ENCODE measurements around the gene AKAP6.

The AKAP6 gene

DNA sequence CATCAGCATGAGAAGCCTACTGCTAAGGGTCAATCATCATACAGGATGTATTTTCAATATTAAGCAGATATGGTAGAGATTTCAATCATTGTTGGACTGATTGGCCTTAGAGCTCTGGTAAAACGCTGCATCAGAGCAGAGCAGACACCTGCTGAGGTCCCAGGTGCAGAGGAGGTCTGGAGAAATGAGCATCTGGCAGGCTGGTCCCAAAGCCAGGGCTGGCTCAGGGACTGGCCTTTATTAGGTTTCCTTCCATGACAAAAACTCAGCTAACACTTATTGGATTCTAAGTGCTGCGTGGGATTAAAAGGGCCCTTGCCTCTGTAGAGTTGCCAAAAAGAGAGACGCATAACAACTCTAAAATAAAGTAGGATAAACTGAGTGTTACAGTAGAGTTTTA is 29.7 kb downstream of the AKAP6 start:
- TF ChIP-seq, protein P1, sequence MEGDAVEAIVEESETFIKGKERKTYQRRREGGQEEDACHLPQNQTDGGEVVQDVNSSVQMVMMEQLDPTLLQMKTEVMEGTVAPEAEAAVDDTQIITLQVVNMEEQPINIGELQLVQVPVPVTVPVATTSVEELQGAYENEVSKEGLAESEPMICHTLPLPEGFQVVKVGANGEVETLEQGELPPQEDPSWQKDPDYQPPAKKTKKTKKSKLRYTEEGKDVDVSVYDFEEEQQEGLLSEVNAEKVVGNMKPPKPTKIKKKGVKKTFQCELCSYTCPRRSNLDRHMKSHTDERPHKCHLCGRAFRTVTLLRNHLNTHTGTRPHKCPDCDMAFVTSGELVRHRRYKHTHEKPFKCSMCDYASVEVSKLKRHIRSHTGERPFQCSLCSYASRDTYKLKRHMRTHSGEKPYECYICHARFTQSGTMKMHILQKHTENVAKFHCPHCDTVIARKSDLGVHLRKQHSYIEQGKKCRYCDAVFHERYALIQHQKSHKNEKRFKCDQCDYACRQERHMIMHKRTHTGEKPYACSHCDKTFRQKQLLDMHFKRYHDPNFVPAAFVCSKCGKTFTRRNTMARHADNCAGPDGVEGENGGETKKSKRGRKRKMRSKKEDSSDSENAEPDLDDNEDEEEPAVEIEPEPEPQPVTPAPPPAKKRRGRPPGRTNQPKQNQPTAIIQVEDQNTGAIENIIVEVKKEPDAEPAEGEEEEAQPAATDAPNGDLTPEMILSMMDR (IDR thresholded peaks at IDR 0.05; ENCODE audit: low read depth, low read length, missing control alignments): no peak
- no peak overlapping the region for H3K4me3 ChIP-seq (ENCODE audit: low read depth, low read length)
- DNase-seq (ENCODE audit: low read depth): no peak

DNA sequence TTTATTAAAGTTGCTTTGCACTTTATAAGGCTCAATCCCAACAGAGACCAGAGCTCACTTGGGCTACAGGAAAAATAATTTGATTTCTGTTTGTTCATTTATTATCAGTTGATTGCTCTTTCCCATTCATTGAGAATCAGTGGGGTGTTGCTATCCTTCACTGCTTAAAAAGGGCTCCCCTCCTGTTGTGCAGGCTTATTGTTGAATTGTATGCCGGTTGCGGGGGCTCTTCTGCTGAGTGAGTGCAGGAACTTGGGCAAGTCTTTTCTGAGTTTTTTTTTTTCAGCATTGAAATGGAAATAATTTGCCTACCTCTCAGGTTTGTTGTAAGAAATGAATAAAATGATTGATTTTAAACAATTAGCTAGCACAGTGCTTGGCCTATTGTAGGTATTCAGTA is 32.6 kb downstream of the AKAP6 start:
- no peak overlapping the region for H3K4me3 ChIP-seq (ENCODE audit: low read depth, low read length)
- TF ChIP-seq, protein P1 (IDR thresholded peaks at IDR 0.05; ENCODE audit: low read depth, low read length, missing control alignments): no peak
- no peak for DNase-seq (ENCODE audit: low read depth)

DNA sequence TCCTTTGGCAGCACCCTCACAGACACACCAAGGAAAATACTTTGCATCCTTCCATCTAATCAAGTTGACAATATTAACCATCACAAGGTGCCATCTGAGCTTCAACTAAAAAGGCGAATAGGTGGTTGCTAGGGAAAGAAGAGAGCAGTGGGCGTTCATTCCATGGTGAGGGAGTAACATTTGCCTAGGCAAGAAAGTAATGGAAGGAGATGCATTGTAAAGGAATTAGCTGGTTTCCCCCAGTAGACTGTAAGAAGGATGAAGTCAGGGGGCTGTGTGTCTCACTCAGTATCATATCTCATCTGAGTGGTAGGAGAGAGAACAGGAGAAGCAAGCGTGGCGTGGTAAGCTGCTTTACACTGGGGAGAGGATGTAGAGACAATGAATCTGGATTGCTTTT is 34.7 kb downstream of the AKAP6 start:
- DNase-seq (ENCODE audit: low read depth): no peak
- TF ChIP-seq, protein P1 (IDR thresholded peaks at IDR 0.05; ENCODE audit: low read depth, low read length, missing control alignments): no peak
- H3K4me3 ChIP-seq (ENCODE audit: low read depth, low read length): no peak overlapping the region

DNA sequence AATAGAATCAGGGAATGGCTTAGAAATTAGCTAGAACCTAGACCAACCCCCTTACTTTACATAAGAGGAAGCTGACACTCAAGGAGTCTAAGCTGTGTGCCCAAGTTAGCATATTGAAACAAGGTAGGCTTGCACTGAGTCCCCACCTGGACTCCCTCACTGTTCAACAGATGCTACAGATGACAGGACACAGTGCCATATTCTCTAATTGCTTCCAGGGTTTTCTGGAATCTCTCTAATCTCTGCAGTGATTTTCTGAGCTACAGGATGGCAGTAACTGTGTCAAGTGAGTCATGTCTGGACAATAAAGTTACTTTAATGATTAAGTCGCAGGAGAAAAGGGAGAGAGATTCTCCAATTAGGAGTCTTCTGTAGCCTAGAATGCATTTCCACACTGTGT is 35.8 kb downstream of the AKAP6 start:
- H3K4me3 ChIP-seq (ENCODE audit: low read depth, low read length): no peak overlapping the region
- DNase-seq (ENCODE audit: low read depth): no peak
- TF ChIP-seq, protein P1 (IDR thresholded peaks at IDR 0.05; ENCODE audit: low read depth, low read length, missing control alignments): no peak

DNA sequence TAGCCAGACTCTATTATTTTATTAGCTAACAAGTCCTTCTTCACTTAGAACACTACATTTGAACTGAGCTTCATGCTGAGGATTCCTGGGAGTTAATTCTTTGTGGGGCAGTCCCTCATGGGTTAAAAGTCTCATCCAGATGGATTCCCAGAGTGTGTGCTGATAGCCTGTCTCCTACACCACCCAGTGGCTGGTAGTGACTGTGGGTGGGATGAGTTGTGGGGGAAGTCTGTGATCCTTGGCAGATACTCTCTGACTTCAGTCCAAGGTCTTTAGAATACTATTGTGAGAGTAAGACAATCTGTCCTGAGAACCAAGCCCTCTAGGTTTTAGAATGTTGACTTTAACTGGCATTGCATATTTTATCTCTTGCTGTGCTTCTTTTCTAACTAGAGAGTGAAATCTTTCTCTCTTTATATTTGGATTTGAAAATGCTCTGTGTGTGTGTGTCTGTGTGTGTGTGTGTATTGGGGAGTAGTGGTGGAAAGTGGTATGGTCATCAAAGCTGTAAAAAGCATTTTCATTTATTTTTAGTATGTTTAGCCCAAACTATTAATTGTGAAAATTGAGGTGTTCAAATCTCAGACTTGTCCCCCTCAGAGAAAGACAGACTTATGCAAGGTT is 37.3 kb downstream of the AKAP6 start:
- no peak for DNase-seq (ENCODE audit: low read depth)
- TF ChIP-seq, protein P1 (IDR thresholded peaks at IDR 0.05; ENCODE audit: low read depth, low read length, missing control alignments): no peak
- H3K4me3 ChIP-seq (ENCODE audit: low read depth, low read length): no peak overlapping the region

DNA sequence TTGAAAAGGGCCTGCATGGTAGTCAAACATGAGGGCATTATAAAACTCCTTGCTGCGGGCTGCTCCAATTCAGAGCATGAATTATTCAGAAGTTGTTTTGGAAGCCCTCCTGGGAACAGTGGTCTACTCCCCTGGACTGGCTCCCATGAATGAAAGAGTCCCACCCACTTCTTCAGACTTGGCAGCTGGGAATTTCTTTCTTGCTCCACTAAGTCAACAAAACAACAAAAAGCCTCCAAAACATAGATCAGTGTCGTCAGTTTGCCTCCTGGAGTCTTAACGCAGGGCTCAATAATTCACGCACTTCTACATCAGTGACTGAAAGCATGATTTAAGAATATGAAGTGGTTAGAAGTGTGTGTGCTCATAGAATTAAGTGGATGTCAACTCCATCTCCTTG is 37.9 kb downstream of the AKAP6 start:
- TF ChIP-seq, protein P1 (IDR thresholded peaks at IDR 0.05; ENCODE audit: low read depth, low read length, missing control alignments): no peak
- H3K4me3 ChIP-seq (ENCODE audit: low read depth, low read length): no peak overlapping the region
- DNase-seq (ENCODE audit: low read depth): no peak

DNA sequence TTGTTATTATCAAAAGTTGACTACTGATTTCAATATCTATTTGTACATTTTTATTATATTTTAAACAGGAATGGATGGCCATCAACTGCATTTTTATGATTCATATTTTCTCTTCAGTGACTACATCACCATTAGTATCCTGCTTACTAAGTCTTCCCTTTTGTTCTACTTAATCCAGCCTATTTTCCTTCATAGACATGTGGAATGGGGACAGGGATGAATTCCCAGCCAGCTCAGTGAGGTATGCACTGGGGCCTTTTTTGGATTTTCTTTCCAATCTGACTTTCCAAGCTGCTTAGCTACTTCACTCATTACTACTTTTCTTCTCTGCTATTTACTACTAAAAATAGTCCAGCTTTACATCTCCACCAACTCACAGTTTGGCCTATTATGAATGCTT is 38.4 kb downstream of the AKAP6 start:
- DNase-seq (ENCODE audit: low read depth): no peak
- H3K4me3 ChIP-seq (ENCODE audit: low read depth, low read length): no peak overlapping the region
- TF ChIP-seq, protein P1 (IDR thresholded peaks at IDR 0.05; ENCODE audit: low read depth, low read length, missing control alignments): no peak

Measured in GM12864 (cell line).